ENCODE results near the gene ONECUT1. TPM values are rescaled to one million over a fixed set of nuclear protein-coding genes. Genes with fewer than 3 reads are reported as not detected.
A peak's percentile ranks its signal among the peaks of the same experiment; 100 is the strongest.

The ONECUT1 gene
- total RNA-seq, 2 donors from 2014 or later = 1.8 to 5.3 TPM

- H3K4me3 Mint-ChIP-seq = no peak overlapping the region
- TF ChIP-seq CTCF (conservative IDR thresholded peaks at IDR 0.05) = no peak
- DNase-seq = no peak
- Histone ChIP-seq H3K4me1 (ENCODE audit: control insufficient read depth, insufficient read depth, low read length) (no peaks in the 10 kb centered on the region), H3K27me3 (ENCODE audit: control insufficient read depth, insufficient read depth, low read length, poor library complexity, severe bottlenecking) (no peaks in the 10 kb centered on the region), H3K9me3 (ENCODE audit: control insufficient read depth, low read length) (no peaks in the 10 kb centered on the region), H3K36me3 (ENCODE audit: control insufficient read depth, insufficient read depth, low read length) (no peaks in the 10 kb centered on the region), H3K4me3 (ENCODE audit: low read length) (no peak overlapping the region), H3K27ac (ENCODE audit: low read depth, low read length) (no peak overlapping the region), H3K9ac (ENCODE audit: extremely low read depth, low read length, poor library complexity, severe bottlenecking) (no peak overlapping the region)
- no peaks in the 10 kb centered on the region for H3K9me3 Mint-ChIP-seq
- no peak overlapping the region for H3K27ac Mint-ChIP-seq
- peaks cover 16% of the 10 kb centered on the region for H3K4me1 Mint-ChIP-seq
- H3K36me3 Mint-ChIP-seq (ENCODE audit: low read depth) = no peaks in the 10 kb centered on the region
- H3K27me3 Mint-ChIP-seq (ENCODE audit: insufficient read depth) = no peaks in the 10 kb centered on the region
- WGBS, 2 experiments (ENCODE audit: insufficient coverage in 1 of 2, insufficient read length in 1 of 2) = 87 to 93% methylated on average over 2 of the region's 2 CpGs
These were observed 79.3 kb downstream of the ONECUT1 start for GRCh38 chr15:52710708-52711389.

GRCh38 chr15:52710050-52710707, 80.0 kb downstream of the ONECUT1 start:
- TF ChIP-seq CTCF (conservative IDR thresholded peaks at IDR 0.05) = no peak
- Histone ChIP-seq H3K4me3 (ENCODE audit: low read length) (no peak overlapping the region), H3K27me3 (ENCODE audit: control insufficient read depth, insufficient read depth, low read length, poor library complexity, severe bottlenecking) (no peaks in the 10 kb centered on the region), H3K36me3 (ENCODE audit: control insufficient read depth, insufficient read depth, low read length) (no peaks in the 10 kb centered on the region), H3K9ac (ENCODE audit: extremely low read depth, low read length, poor library complexity, severe bottlenecking) (no peak overlapping the region), H3K27ac (ENCODE audit: low read depth, low read length) (no peak overlapping the region), H3K4me1 (ENCODE audit: control insufficient read depth, insufficient read depth, low read length) (no peaks in the 10 kb centered on the region), H3K9me3 (ENCODE audit: control insufficient read depth, low read length) (no peaks in the 10 kb centered on the region)
- no peak for DNase-seq
- H3K36me3 Mint-ChIP-seq (ENCODE audit: low read depth) = no peaks in the 10 kb centered on the region
- H3K9me3 Mint-ChIP-seq = no peaks in the 10 kb centered on the region
- peak overlapping the region; percentile 53 for H3K4me3 Mint-ChIP-seq
- H3K4me1 Mint-ChIP-seq = peaks cover 16% of the 10 kb centered on the region
- WGBS, 2 experiments (ENCODE audit: insufficient coverage in 1 of 2, insufficient read length in 1 of 2) = 87 to 100% methylated on average over 1 of the region's 1 CpG
- no peaks in the 10 kb centered on the region for H3K27me3 Mint-ChIP-seq (ENCODE audit: insufficient read depth)
- H3K27ac Mint-ChIP-seq = no peak overlapping the region

GRCh38 chr15:52709187-52709981, 80.8 kb downstream of the ONECUT1 start:
- Mint-ChIP-seq H3K9me3 (no peaks in the 10 kb centered on the region), H3K27ac (no peak overlapping the region), H3K27me3 (ENCODE audit: insufficient read depth) (no peaks in the 10 kb centered on the region), H3K4me3 (peak overlapping the region; percentile 53), H3K36me3 (ENCODE audit: low read depth) (no peaks in the 10 kb centered on the region), H3K4me1 (peaks cover 16% of the 10 kb centered on the region)
- H3K9me3 ChIP-seq (ENCODE audit: control insufficient read depth, low read length) = no peaks in the 10 kb centered on the region
- DNase-seq = peak; percentile 94
- peak overlapping the region; percentile 71 for H3K4me3 ChIP-seq (ENCODE audit: low read length)
- WGBS, 2 experiments (ENCODE audit: insufficient coverage in 1 of 2, insufficient read length in 1 of 2) = 40 to 50% methylated on average over 8 to 10 of the region's 10 CpGs
- TF ChIP-seq CTCF (conservative IDR thresholded peaks at IDR 0.05) = no peak
- H3K9ac ChIP-seq (ENCODE audit: extremely low read depth, low read length, poor library complexity, severe bottlenecking) = no peak overlapping the region
- H3K27me3 ChIP-seq (ENCODE audit: control insufficient read depth, insufficient read depth, low read length, poor library complexity, severe bottlenecking) = no peaks in the 10 kb centered on the region
- H3K4me1 ChIP-seq (ENCODE audit: control insufficient read depth, insufficient read depth, low read length) = no peaks in the 10 kb centered on the region
- no peak overlapping the region for H3K27ac ChIP-seq (ENCODE audit: low read depth, low read length)
- no peaks in the 10 kb centered on the region for H3K36me3 ChIP-seq (ENCODE audit: control insufficient read depth, insufficient read depth, low read length)

Other genes with a start within 250 kb of the ONECUT1 start
- 100 to 1,000 TPM; 188 to 219 TPM for gene ARPP19, start 221.3 kb downstream of the ONECUT1 start, total RNA-seq
- 10 to 100 TPM; 18.6 to 27.8 TPM for gene ATOSA, start 110.9 kb downstream of the ONECUT1 start, total RNA-seq